ENCODE data around the gene TFAP2B.

DNA sequence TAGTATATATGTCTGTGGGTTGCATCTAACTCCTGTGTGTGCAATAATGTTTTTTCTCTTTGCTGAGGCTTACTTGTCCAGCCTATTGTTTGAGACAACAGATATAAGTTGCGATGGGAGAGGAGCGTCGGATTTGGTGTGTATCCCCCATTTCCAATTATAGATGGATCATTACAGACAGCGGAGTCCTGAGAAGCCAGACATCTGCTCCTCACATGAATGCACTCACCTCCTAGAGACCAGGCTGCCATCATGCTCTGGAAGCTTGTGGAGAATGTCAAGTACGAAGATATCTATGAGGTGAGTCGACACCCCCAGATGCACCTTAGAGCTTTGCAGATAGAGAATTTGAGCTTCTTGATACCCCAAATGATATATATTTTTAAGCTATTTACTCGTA, at the start of gene TFAP2B:
- TF ChIP-seq, protein P1, sequence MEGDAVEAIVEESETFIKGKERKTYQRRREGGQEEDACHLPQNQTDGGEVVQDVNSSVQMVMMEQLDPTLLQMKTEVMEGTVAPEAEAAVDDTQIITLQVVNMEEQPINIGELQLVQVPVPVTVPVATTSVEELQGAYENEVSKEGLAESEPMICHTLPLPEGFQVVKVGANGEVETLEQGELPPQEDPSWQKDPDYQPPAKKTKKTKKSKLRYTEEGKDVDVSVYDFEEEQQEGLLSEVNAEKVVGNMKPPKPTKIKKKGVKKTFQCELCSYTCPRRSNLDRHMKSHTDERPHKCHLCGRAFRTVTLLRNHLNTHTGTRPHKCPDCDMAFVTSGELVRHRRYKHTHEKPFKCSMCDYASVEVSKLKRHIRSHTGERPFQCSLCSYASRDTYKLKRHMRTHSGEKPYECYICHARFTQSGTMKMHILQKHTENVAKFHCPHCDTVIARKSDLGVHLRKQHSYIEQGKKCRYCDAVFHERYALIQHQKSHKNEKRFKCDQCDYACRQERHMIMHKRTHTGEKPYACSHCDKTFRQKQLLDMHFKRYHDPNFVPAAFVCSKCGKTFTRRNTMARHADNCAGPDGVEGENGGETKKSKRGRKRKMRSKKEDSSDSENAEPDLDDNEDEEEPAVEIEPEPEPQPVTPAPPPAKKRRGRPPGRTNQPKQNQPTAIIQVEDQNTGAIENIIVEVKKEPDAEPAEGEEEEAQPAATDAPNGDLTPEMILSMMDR (IDR thresholded peaks at IDR 0.05; ENCODE audit: insufficient read depth, low read length): no peak
- TF ChIP-seq, protein P2, sequence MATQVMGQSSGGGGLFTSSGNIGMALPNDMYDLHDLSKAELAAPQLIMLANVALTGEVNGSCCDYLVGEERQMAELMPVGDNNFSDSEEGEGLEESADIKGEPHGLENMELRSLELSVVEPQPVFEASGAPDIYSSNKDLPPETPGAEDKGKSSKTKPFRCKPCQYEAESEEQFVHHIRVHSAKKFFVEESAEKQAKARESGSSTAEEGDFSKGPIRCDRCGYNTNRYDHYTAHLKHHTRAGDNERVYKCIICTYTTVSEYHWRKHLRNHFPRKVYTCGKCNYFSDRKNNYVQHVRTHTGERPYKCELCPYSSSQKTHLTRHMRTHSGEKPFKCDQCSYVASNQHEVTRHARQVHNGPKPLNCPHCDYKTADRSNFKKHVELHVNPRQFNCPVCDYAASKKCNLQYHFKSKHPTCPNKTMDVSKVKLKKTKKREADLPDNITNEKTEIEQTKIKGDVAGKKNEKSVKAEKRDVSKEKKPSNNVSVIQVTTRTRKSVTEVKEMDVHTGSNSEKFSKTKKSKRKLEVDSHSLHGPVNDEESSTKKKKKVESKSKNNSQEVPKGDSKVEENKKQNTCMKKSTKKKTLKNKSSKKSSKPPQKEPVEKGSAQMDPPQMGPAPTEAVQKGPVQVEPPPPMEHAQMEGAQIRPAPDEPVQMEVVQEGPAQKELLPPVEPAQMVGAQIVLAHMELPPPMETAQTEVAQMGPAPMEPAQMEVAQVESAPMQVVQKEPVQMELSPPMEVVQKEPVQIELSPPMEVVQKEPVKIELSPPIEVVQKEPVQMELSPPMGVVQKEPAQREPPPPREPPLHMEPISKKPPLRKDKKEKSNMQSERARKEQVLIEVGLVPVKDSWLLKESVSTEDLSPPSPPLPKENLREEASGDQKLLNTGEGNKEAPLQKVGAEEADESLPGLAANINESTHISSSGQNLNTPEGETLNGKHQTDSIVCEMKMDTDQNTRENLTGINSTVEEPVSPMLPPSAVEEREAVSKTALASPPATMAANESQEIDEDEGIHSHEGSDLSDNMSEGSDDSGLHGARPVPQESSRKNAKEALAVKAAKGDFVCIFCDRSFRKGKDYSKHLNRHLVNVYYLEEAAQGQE (IDR thresholded peaks at IDR 0.05; ENCODE audit: insufficient replicate concordance, low read depth): no peak
